DOHH2 (cell line): ENCODE measurements around the gene ZNF385D.

ENCODE experiments used
- EZH2phosphoT487 ChIP-seq: fragments of 200-600 bp; sonication (generic); IDR thresholded peaks from 2 replicates; pipeline ENCODE4 v1.6.1; 2017; ENCODE audit warnings: borderline replicate concordance, mild to moderate bottlenecking, antibody characterized with exemption, low read length, moderate library complexity, mixed read lengths
- TF ChIP-seq, protein P1 (sequence below): fragments of 200-600 bp; sonication (generic); IDR thresholded peaks from one replicate; pipeline ENCODE4 v1.5.1; 2014; ENCODE audit warnings: antibody characterized with exemption, mild to moderate bottlenecking, low read depth, low read length; ENCODE audit not compliant: poor library complexity, severe bottlenecking

GRCh38 chr3:21738283-21738682 is 12.7 kb downstream of the ZNF385D start:
- TF ChIP-seq, protein P1, sequence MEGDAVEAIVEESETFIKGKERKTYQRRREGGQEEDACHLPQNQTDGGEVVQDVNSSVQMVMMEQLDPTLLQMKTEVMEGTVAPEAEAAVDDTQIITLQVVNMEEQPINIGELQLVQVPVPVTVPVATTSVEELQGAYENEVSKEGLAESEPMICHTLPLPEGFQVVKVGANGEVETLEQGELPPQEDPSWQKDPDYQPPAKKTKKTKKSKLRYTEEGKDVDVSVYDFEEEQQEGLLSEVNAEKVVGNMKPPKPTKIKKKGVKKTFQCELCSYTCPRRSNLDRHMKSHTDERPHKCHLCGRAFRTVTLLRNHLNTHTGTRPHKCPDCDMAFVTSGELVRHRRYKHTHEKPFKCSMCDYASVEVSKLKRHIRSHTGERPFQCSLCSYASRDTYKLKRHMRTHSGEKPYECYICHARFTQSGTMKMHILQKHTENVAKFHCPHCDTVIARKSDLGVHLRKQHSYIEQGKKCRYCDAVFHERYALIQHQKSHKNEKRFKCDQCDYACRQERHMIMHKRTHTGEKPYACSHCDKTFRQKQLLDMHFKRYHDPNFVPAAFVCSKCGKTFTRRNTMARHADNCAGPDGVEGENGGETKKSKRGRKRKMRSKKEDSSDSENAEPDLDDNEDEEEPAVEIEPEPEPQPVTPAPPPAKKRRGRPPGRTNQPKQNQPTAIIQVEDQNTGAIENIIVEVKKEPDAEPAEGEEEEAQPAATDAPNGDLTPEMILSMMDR = no peak
- no peak for TF ChIP-seq EZH2phosphoT487
